HG03064 (cell line): Measurements from ENCODE around the gene CTTNBP2.
A peak's percentile ranks its signal among the peaks of the same experiment; 100 is the strongest.
"Not testable (repeated sequence)": the region's sequence is repeated elsewhere in the genome, so short reads cannot be mapped to it uniquely, and the experiment has no call there.

Experiments used
- ATAC-seq: cut with Tn5 transposase; IDR thresholded peaks from one replicate; pipeline ENCODE4 v1.9.1; 2021; ENCODE audit warnings: low read depth; ENCODE audit not compliant: unreplicated experiment

CTTNBP2 gene

DNA sequence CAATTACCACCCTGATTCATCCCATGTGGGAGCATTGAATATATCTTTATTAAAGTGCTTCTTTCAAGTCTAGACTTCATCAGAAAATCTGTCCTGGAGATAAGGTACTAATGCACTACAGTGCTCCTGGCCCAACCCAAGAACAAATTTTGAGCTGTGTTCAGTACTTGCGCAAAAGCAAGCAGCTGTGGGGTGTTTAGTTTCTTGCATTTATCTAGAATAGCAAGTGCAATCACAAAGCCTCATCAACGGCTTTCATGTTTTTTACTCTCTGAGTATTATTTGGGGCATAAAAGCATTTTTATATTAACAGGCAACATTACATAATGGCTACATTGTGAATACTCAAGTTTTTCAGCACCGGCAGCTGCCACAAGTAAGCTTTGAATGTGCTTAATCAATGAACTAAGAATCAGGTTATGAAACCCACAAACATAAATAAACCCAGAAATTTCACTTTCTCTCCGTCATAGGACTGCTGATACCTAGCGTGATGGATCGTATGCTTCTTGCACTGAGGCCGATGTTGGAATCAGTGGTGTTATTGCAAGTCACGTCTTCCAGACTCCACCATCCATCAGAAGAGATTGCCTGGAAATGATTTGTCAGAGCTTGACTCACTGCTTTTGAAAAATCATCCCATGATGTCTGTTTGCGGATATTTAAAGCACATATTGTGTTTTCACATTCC lies 113.1 kb downstream of the CTTNBP2 start:
- no peak for ATAC-seq

DNA sequence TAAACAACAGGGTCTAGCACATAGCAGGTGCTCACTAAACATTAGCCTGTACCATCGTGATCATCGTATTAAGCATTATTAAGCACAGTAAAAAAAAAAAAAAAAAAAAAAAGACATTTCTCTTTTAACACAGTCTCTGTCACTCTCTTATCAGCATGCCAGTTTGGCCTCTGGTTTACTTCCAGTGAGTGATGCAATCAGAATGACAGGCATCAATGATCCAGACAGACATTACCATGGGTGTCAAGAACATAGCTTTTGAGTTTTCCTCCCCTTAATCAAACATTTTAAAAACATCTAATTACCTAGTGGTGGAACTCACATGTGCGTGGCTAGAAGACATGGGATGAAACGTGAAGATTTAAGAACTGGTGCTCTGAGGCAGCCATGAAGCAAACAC lies 115.8 kb downstream of the CTTNBP2 start:
- ATAC-seq: no peak

DNA sequence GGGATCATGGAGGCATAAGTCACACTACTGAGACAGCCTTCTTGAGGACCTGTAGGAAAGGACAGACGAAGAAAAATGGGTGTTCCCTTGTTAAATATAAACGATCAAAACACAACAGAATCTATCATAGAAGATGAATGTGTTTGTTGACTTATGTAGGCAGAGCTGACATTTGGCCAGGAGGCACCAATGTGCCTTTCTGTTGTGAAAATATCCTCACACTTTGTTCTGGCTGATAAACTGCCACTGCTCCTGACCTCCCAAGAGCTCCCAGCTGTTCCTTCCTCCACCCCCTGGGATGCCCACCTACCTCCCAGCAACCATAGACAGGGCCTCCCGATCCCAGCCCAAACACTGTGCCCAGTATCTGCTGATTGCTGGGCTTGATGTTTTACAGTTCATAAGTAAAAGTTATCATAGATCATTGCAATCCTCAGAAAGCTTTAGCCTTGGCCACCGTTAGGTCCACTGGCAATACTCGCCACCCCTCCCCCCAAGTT lies 116.6 kb downstream of the CTTNBP2 start:
- ATAC-seq: no peak

DNA sequence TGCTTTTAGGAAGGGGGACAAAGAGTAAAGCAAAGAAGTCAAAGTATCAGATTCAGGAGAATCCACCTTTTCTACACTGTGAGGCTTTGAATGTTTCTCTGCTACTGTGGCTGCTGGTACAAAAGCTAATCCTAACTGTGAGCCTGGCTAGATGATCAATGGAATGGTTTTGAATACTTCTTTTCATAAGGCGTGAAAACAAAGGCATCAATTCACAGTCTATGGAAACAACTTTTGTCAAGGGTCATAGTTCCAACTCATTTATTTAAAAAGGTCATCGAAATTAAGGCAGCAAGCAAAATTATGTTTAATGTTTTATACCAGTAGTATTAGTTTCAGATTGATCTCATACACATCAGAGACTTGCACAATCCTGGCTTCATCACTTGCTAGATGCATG lies 118.1 kb downstream of the CTTNBP2 start:
- no peak for ATAC-seq

DNA sequence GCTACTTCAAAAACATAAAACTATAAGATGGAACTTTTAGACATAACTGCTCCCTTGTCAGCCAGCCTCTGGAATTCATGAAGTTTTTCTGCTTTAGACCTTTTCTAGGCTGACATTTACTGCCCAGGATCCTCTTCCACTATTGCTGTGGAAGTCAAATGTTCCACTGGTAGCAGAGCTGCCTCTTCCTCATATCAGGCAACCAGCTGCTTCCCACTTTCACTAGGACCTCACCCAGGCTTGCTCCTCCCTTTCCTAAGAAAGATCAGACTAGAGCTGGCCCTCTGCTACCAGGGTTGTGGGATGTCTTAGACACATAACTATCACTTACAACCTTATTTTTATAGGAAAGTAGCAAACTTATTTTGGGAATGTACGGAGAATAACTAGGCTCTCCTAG lies 121.5 kb downstream of the CTTNBP2 start:
- ATAC-seq: no peak

DNA sequence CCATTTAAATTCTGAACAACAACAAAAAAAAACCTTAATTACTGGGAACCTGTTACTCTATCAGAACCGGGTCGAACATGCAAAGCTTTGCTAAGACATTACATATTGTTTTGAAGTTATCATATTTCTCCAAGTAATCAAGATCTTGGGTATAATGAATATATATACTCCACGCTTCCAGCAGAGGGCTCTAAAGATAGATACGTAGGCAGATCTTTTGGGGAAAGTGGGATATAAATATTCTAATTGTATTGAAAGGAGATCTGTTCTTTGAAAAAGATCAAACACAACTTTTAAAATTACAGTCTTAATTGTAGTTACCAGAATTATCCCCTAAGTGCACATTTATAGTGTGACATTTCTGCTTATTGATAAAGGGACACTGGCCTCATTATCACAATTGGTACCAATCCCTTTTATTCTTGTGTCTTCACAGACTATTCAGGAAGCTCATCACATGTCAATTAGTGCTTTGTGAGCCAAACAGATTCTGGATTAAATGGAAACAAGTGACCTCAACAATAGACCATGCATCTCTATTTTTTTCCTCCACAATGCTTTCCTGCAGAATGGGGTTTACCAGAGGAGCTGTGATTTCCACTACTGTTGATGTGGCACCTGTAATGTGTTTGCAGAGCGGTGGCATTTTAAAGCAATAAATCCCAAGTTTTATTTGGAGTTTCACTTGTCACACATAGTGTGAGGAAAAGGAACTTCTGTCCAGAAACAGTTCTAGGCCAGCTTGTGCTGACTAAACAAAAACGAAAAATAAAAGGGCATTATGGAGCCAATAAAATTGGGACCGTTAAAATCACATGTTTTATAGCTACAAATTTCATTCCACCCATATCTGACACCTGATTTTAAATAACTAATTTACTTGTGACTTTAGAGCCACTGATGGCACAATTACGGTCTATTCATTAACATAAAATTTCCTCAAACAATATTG lies 122.4 kb downstream of the CTTNBP2 start:
- no peak for ATAC-seq

DNA sequence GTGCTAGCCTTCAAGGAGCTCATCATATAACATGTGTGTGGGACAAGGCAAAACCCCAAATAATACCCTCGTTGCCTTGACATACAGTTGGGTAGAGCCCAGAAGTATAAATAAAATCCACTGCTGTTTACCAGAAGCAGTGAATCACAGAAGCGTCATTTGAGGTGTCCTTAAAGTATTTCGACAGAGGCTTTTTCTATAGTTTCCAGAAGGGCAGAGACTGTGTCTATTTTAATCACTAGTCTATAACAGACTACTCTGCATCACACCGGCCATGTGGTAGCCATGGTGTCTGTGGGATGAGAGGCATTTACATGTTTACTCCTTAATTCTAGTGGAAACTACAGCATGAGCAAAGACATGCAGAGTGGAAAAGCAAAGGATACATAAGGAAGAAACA lies 131.3 kb downstream of the CTTNBP2 start:
- no peak for ATAC-seq

DNA sequence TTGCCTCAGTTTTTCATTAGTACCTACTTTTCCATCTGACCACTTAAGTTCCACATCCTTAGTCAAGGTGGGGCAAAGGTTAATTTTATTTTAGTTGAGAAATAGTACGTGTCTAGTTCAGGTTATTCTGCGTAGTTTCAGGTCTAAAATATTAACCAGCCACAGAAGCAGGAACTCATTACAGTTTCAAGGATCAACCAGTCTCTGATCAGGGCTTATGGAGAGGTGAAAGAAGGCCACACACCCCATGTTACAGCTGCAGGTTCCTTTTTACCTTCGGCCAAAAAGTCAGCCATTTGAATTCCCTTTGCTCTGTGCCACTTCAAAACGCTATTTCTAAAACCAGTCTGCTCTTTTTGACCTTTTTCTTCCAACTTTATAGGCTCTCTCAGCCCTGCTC lies 134.2 kb downstream of the CTTNBP2 start:
- ATAC-seq: no peak

DNA sequence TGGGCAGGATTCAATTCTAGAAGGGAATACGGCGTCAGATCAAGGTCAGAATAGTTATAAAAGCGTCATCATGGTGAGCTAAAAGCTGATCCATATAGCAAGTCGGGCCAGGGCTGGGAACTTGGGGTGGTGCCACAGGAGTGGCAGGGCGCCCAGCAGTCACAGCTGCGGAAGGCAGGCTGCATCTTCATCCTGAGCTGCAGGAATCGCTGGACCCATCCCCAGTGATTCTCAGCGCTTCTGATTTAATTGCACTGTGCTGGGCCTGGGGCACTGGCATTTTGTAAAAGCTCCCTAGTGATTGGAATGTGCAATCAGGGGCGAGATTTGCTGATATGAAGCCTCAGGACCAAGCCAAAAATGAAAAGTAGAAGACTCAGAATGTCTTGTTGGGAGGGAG lies 135.3 kb downstream of the CTTNBP2 start:
- no peak for ATAC-seq

DNA sequence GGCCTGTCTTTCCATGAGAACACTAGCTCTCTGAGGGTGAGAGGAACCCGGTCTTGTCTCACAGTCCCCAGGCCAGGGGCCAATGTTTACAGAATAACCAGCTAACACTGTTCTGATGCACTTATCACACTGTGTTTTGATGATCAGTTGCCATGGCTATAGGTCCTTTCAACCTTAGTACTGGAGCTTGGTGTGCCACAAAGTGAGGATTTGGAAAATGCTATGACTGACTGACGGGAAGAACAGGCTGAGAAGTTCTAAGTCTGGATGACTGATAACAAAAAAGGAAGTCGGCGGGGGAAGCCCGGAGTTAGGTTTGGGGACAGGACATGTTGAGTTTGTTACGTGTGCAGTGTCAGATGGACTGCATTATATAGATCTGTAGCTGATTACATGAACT lies 141.8 kb downstream of the CTTNBP2 start:
- peak; percentile 75 for ATAC-seq

DNA sequence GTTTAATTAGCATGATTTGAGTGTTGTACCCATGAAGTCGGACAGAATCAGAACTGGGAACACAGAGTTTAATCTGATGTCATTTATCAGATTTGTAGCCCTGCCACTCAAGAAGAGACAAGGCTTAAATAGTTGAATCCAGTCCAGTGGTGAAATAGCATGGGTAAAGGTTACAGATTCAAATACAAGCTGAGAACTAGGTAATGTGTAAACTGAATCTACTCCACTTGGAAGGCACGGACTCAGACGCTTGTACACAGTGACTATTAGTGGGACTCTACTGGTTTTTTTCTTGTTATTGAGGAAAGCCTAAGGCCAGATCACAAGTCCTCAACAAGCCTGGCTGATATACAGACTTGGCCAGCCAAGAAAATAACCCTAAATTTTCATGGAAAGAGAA lies 142.9 kb downstream of the CTTNBP2 start:
- no peak for ATAC-seq

DNA sequence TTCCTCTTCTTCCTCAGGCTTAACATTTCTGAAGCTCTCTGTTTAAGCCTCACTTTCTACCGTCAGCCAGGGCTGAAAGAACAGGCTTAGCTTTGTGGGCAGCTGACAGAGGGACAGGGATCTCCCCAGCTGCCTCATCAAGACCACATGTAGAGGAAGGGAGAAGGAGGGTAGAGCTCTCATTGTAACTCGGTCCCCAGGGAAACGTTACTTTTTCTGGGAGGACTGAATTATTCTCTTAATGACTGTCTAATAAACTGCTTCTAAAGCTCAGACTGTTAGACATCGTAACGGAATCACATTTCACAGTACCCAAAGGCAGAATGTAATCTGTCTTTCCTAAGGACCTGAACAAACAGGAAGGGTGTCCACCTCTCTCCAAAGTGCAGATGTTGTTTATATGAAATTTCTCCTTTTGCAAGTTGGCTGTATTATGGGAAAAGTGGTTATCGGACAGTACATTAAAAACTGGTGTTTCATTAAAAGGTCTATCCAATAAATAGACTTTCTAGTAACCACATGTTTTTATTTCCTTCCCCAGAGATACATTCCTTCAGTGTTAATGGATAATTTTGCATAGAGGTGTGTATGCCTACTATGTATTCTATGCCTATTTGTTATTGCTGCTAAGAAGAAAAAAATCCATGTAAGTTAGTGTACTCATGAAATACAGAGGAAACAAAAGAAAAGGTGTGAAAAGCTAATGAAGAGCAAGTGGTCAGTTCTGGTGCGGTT lies 144.2 kb downstream of the CTTNBP2 start:
- peak; percentile 50 for ATAC-seq

DNA sequence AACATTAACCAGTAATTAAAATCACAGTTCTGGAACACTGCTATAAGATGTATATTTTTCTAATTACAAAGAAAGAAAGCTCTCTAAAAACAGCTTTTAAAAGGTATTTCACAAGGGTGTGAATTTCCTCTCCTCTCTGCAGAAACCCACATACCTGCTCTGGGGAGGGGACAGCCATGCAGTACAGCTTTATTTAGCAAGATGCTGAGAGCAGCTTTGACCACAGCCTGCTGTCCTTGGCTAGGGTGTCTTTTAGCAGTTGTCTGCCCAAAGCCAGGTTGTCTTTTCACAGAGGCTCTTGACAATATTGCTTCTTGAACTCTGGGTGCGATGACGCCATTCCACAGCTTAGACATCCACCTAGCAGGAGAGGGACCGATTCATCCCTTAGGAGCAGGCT lies 148.3 kb downstream of the CTTNBP2 start:
- ATAC-seq: no peak

DNA sequence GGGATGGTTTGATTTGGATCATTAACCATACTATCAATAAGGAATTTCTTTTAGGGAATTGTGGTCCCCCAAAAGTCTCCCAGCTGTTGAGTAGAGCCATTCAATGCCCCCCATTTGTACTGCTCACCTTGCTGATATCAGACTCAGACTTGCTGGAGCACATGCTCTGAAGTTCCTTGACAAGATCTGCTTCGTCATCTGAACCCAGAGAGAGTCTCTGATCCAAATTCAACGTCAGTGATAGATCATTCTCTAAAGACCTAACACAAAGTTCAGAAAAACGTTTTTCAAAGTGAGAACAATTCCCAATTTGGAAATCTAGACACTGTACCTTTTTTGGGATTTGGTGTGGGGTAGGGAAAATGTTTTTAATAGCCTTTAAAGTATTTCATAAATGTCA lies 153.9 kb downstream of the CTTNBP2 start:
- no peak for ATAC-seq

DNA sequence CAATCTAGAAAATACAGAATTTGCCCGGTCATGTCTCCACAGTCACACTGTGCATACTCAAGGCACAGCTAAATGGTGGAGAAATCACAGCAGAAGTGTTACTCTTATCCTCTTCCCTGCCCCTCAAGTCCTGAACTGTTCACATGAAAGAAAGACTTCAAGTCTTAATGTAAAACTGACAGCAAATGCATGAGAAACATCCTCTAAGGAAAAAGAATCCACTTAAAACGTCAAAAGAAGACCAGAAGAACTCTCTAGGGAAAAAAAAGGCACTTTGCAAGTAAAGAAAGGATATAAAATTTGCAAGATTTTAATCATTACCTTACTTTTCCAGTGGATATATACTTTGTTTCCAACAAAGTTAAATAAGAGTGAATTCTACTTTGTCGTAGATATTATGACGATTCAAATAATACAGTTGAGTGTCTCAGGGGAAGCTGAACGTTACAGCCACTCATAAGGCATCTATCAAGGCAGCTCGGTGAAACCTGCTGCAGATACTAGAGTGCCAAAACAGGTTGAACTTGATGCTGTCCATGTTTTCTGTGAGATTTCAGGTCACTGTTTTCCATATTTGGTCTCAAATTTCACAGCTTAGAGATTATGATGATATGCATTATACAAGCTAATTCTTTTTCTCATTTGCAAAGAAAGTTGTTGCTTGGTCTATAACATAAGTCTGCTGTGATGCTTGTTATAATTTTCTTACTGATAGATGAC lies 155.0 kb downstream of the CTTNBP2 start:
- no peak for ATAC-seq

DNA sequence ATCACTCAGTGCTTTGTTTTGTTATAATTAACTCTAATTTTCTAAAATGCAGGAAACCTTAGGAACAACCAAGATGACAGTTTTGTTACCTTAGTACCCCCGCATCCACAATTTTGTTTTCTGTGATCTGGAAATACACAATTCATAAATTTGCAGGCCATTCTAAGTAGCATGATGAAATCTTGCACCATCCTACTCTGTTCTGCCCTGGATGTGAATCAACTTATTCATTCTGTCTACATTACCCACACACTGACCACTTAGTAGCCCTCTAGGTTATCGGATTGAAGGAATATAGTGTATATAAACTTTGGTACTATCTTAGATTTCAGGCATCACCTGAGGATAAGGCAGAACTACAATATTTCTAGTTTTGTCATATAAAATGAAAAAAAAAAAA lies 155.9 kb downstream of the CTTNBP2 start:
- no peak for ATAC-seq

DNA sequence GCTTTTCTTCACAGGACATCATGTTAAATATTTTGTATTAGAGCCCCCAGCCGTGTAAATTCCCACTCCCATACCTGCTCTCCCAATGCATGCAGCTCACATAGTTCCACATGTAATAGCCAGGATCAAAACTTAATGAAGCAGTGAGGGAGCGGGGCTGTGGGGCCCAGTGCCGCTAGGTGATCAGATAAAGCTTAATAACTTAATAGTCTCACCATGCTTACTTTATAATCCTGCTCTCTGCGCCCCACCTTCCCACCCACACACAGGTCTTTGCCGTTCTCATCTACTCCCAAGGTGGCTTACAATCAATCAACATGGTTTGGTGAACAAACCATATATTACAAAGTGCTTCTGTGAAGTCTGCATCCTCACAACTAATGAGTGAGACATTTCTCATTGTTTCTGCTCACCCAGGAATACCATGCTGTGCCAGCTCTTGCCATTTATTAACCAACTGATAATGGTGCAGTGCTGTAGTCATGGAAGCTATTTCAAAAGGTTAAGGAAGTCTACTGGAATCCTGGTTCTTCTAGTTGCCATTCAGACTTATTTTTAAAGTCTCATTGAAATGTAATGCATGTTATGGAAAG lies 156.4 kb downstream of the CTTNBP2 start:
- ATAC-seq: no peak

DNA sequence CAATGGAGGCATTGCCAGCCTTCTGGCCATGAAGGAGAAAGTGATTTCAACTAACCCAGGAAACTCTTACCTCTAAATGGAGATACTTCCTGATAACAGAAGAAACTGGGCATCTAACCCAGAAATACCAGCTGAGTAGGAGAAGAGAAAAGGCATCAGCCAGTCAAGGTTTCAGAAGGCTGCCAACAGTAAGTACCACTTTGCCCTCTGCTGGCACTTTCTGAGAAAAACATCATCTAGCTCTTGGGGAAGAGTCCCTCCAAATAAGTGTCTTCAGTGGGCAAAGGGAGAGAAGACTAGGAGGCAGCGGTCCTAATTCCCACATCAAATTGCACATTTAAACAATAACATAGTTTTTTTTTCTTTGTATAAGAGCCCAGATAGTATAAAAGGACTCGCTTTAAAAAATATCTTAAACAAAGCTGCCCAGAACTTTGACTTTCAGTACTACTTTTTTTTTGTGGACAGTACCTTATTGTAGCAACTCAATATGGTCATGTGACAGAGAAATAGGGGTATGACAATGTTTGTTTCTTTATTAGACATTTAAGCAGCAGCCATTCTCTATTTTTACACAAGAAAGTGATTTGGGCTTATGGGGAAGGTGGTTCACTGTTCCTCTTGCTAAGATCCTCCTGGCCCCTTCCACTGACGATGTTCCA lies 157.3 kb downstream of the CTTNBP2 start:
- ATAC-seq: peak; percentile 74

DNA sequence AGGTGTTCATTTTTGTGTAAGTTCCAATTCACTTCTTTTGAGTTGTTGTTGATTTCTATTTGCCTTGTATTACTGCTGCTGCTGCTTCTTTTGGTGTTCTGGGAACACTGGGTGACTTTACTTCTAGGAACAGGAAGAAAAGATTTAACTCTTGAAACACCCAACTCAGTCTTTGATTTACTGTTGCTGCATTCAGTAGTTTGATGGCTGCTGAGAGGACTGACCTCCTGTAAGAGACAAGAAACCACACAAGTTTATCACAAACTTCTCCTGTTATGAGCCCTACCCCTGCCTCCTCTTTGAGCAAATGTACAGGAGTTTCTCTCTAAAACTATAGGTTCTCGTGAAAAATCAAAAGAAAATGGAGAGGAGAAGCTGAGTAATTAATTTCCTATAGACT lies 161.7 kb downstream of the CTTNBP2 start:
- no peak for ATAC-seq

DNA sequence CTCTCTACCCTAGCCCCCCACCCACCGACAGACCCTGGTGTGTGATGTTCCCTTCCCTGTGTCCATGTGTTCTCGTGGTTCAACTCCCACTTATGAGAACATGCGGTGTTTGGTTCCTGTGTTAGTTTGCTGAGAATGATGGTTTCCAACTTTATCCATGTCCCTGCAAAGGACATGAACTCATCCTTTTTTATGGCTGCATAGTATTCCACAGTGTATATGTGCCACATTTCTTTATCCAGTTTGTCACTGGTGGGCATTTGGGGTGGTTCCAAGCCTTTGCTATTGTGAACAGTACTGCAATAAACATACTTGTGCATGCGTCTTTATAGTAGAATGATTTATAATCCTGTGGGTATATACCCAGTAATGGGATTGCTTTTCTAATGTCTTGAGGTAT lies 165.1 kb downstream of the CTTNBP2 start:
- not testable (repeated sequence) for ATAC-seq
